Cortex of kidney (tissue), 1 donor: ENCODE results near the gene C19orf25.

Experiments
- DNase-seq: peaks from one replicate; lab custom pipeline; 2025; lab: John Stamatoyannopoulos, UW

Gene C19orf25

GRCh38 chr19:1496714-1497577 lies 17.9 kb upstream of the C19orf25 start:
- DNase-seq: no peak

DNA sequence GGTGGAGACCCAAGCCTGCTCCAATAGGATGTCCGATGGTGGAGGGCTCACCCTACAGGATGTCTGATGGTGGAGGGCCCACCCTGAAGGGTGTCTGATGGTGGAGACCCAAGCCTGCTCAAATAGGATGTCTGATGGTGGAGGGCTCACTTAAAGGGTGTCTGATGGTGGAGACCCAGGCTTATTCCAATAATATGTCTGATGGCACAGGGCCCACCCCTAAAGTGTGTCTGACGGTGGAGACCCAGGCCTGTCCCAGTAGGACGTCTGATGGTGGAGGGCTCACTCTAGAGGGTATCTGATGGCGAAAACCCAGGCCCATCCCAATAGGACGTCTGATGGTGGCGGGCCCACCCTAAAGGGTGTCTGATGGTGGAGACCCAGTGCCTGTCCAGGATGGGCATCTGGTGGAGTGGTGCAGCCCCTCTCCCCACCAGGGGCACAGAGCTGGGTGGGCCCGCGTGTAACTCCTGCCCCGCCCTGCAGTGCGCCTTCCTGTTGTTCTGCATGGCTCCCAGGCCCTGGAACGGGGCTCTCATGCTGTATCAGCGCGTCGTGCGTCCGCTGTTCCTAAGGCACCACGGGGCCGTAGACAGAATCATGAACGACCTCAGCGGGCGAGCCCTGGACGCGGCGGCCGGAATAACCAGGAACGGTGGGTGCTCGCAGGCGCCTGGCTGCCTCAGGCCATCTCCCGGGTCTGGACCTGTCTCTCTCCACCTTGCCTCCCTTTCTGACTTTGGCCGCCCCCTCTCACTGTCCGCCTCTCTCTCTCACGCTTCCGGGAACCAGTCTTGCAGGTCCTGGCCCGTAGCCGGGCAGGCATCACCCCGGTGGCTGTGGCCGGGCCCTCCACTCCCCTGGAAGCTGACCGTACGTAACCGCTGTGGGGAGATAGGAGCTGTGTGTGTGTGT lies 17.0 kb upstream of the C19orf25 start:
- DNase-seq: no peak

- no peak for DNase-seq
Measured at GRCh38 chr19:1495051-1495798, 16.2 kb upstream of the C19orf25 start.

DNA sequence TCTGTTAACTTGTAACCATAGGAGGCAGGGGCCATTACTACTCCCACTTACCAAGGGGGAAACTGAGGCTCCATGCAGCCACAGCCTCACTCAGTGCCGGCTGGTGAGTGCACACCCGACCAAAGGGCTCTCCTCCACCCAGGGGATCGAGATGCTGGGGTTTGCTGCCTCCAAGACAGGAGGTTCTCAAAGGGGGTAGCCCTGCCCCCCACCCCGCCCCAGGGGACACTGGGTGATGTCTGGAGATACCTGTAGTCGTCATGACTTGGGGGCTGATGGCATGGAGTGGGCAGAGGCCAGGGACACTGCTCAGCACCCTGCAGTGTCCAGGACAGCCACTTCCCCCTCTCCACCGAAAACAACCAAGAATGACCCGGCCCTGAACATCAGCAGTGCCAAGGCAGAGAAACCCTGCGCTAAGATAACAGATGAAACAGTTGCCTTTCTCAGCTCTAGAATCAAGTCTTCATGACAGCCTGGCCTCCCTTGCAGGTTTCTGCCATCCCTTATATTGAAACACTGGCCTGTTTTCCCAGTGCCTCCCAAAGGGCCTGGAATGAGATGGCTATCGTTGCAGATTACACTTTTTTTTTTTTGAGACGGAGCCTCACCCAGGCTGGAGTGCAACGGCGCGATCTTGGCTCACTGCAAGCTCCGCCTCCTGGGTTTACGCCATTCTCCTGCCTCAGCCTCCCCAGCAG lies 15.2 kb upstream of the C19orf25 start:
- DNase-seq: no peak

DNA sequence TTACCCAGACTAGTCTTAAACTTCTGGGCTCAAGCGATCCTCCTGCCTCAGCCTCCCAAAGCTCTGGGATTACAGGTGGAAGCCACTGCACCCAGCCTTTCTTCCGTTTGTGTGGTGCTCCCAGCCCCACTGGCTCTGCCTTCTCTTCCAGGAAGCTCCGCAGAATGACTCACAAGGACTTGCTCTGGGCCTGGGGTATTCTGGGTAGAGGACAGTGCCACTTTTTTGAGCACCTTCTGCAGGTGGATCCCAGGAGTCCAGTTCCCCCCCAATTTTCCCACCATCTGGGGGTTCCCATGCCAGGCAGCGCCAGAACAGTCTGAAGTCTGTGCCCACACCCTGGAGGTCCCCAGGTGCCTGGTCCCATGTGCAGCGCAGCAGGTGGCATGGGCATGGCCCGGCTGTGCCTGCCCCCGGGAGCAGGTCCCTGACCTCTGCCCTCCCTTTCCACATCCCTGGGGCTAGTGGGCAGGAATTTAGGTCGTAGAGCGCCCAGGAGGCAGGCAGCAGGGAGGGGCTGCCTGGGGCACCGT lies 13.5 kb upstream of the C19orf25 start:
- no peak for DNase-seq

- DNase-seq: no peak
Measured at GRCh38 chr19:1491849-1492170, 12.8 kb upstream of the C19orf25 start.

DNA sequence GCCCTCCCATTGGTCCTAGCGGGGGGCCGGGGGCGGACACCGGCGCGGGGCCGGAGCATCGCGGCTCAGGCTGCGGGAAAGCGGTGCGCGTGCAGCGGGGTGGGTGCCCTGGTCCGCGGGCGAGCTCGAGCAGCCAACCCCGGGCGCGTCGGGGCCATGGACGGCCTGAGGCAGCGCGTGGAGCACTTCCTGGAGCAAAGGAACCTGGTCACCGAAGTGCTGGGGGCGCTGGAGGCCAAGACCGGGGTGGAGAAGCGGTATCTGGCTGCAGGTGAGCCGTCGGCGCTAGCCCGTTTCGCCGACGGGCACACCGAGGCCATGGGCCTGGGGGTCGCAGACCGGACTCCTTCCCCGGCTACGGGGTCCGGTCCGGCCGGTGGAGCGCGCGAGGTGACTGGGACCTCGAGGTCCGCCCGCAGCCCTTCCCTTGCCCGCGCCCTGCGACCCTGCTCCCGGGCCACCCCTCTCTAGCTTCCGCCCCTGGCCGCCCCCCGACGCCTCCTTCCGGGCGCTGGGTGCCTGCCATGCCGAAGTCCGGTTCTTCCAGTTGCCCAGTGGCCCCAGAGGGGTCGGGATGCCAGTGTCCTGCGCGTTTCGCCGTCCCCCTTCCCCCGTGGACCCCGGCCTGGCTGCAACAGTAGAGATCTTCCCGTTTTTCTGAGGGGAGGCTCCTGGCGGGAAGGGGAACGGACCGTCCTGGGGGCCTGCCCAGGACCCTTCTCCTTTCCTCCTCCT lies 12.3 kb upstream of the C19orf25 start, which contains the start of gene REEP6:
REEP6 (plus strand) TSS at position 68 of the 735 bp plus-strand sequence; CDS start at position 157, 89 bp downstream.
- no peak for DNase-seq

- no peak for DNase-seq
Measured at GRCh38 chr19:1490311-1491113, 11.5 kb upstream of the C19orf25 start, which contains the start of gene PCSK4. TSS of gene PCSK4 (minus strand) at chr19:1490350. CDS start at chr19:1490346, 4 bp downstream.

DNA sequence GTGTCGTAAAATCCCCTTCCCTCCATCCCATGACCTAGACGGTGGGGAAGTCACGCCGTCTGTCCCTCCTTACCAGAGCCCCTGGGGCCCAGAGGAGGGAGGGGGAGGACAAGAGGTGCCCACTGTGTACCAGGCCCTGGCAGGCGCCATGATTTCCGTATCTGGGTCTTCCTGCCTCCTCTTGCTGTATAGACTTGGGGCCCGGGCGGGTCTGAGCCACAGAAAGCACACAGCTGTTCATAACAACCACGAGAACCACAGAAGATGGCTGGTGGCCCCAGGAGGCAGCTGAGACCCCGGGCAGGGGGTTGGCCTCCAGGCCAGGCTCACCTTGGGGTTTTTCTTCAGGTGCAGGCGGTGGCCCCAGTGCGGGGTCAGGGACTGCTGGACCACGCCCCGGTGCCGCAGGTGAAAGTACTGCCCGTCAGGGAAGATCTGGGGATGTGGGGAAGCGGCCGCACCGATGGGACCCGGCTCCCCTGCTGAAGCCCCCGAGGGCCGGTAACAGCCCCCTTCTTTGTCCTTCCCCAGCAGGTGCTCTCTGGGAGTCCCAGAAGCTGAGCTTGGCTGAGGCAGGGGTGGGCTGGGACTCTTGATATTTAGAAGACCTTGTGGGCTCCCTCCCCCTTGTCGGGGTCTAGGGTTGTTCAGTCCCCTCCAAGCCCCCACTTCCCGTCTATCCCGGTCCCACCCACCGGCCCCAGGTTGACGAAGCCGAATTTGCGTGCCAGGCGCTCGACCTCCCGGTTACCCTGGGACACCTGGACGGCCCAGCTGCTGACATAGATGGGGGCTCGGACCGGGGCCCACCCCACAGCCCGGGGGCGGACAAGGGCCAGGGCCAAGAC lies 10.7 kb upstream of the C19orf25 start:
- DNase-seq: no peak

GRCh38 chr19:1488282-1488601 lies 9.2 kb upstream of the C19orf25 start:
- DNase-seq: no peak

- no peak for DNase-seq
Measured at GRCh38 chr19:1487576-1488281, 8.7 kb upstream of the C19orf25 start.

GRCh38 chr19:1486720-1487575 lies 7.9 kb upstream of the C19orf25 start:
- no peak for DNase-seq

GRCh38 chr19:1483979-1484428 lies 5.0 kb upstream of the C19orf25 start:
- no peak for DNase-seq

DNA sequence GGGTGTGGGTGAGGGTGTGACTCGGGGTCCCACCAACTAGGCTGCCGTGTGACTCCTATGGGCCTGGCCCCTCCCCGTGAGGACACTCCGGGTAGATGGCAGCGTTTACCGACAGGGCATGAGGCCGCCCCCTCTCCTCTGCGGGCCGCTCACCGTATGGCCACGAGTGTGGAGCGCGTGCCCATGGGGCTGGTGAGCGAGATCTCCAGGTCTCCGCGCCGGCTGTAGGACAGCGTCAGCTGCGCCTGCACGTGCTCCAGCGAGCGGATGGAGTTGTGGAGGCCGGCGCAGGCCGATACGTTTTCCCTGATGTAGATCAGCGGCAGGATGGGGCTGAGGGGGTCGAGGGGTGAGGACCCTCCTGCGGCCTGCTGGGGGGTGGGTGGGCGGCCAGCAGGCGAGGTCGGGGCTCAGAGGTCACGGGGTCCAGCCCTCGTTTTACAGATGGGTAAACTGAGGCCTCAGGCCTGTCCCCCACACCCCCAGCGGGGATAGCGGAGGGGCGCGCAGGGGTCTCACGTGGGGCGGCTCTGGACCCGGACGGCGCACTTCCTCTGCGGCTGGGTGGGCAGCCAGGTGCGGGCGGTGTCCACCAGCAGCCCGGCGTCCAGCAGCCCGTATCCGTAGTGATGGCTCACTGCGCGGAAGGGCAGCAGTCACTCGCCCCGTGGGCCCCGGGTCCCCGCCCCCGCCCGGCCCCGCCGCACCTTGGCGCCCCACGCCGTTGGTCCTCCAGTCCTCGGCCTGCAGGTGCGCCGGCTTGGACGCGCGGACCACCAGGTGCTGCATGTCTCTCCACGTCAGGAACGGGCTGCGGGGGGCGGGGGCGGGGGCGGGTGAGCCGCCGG lies 4.3 kb upstream of the C19orf25 start:
- DNase-seq: no peak

GRCh38 chr19:1482361-1483130 lies 3.5 kb upstream of the C19orf25 start:
- no peak for DNase-seq
